GM12878 (cell line): ENCODE results near the gene MAN2B2.

Source experiments
- CTCF ChIP-seq, 3 experiments: IDR thresholded peaks in 2 of 3; conservative IDR thresholded peaks in 1 of 3; 2 replicates each; pipeline ENCODE4 v1.5.1; 2011; ENCODE audit warnings: low read depth in 3 of 3, low read length in 3 of 3, mild to moderate bottlenecking in 3 of 3, control low read depth in 2 of 3, moderate library complexity in 2 of 3, inconsistent platforms in 1 of 3, mixed read lengths in 1 of 3; ENCODE audit not compliant: control insufficient read depth in 2 of 3, insufficient read depth in 1 of 3; ENCODE audit errors: extremely low read depth in 1 of 3
- ESRRA ChIP-seq: IDR thresholded peaks from 2 replicates; pipeline ENCODE4 v1.6.1; 2012; ENCODE audit warnings: mild to moderate bottlenecking, low read length, improper control_type of control experiment
- EZH2 ChIP-seq: IDR thresholded peaks from 2 replicates; pipeline ENCODE4 v1.6.1; 2012; ENCODE audit warnings: low read depth, mild to moderate bottlenecking, control low read depth, inconsistent platforms, low read length, borderline replicate concordance; ENCODE audit not compliant: control insufficient read depth
- MXI1 ChIP-seq: fragments of 150-350 bp; IDR thresholded peaks from 2 replicates; pipeline ENCODE4 v1.6.1; 2011; ENCODE audit warnings: low read depth, mild to moderate bottlenecking, inconsistent platforms, low read length, improper control_type of control experiment
- PRDM15 ChIP-seq: fragments of 450-650 bp; formaldehyde crosslinking; IDR thresholded peaks from 2 replicates; pipeline ENCODE4 v1.4.0; 2020; ENCODE audit warnings: mild to moderate bottlenecking, moderate library complexity
- RELB ChIP-seq: fragments of 450-650 bp; IDR thresholded peaks from 2 replicates; pipeline ENCODE4 v1.6.1; 2017; ENCODE audit warnings: low read depth, mild to moderate bottlenecking, moderate library complexity
- SMC3 ChIP-seq: IDR thresholded peaks from 2 replicates; pipeline ENCODE4 v1.6.1; 2011; ENCODE audit warnings: low read length, improper control_type of control experiment, borderline replicate concordance
- USF2 ChIP-seq: IDR thresholded peaks from 2 replicates; pipeline ENCODE4 v1.6.1; 2011; ENCODE audit warnings: low read depth, low read length, improper control_type of control experiment, borderline replicate concordance
- ZBTB4 ChIP-seq: fragments of 450-650 bp; formaldehyde crosslinking; IDR thresholded peaks from 2 replicates; pipeline ENCODE4 v1.4.0; 2022; ENCODE audit warnings: mild to moderate bottlenecking, moderate library complexity
- ZNF384 ChIP-seq: IDR thresholded peaks from 2 replicates; pipeline ENCODE4 v1.6.1; 2012; ENCODE audit warnings: low read depth, mild to moderate bottlenecking, low read length, improper control_type of control experiment, borderline replicate concordance

GRCh38 chr4:6602289-6602688, 27.3 kb downstream of the MAN2B2 start:
- no peak for TF ChIP-seq USF2
- TF ChIP-seq EZH2: no peak
- TF ChIP-seq CTCF (IDR thresholded peaks at IDR 0.05 in 2 of 3, conservative IDR thresholded peaks at IDR 0.05 in 1 of 3; ENCODE audit: control insufficient read depth in 2 of 3, extremely low read depth in 1 of 3, insufficient read depth in 1 of 3, low read depth in 3 of 3, low read length in 3 of 3): no peak
- TF ChIP-seq PRDM15 (CRISPR knock-in tag): no peak
- no peak for TF ChIP-seq ZBTB4
- no peak for TF ChIP-seq ZNF384
- TF ChIP-seq SMC3: no peak
- no peak for TF ChIP-seq ESRRA
- no peak for TF ChIP-seq RELB
- no peak for TF ChIP-seq MXI1
